ENCODE results near the gene RREB1.

The RREB1 gene

GRCh38 chr6:7166410-7167293 is 58.9 kb downstream of the RREB1 start:
- DNase-seq = no peak

- DNase-seq = no peak
Measured at GRCh38 chr6:7169296-7169721, 61.5 kb downstream of the RREB1 start.

- DNase-seq = no peak
Measured at GRCh38 chr6:7170117-7170732, 62.5 kb downstream of the RREB1 start.

GRCh38 chr6:7171119-7171518 is 63.4 kb downstream of the RREB1 start:
- DNase-seq = no peak

GRCh38 chr6:7171733-7172132 is 64.0 kb downstream of the RREB1 start:
- no peak for DNase-seq

GRCh38 chr6:7172649-7173048 is 64.9 kb downstream of the RREB1 start:
- DNase-seq = no peak

- no peak for DNase-seq
Measured at GRCh38 chr6:7173843-7174503, 66.2 kb downstream of the RREB1 start.

GRCh38 chr6:7175462-7175861 is 67.7 kb downstream of the RREB1 start:
- DNase-seq = no peak

- DNase-seq = no peak
Measured at GRCh38 chr6:7176208-7176607, 68.4 kb downstream of the RREB1 start.

- no peak for DNase-seq
Measured at GRCh38 chr6:7178280-7178679, 70.5 kb downstream of the RREB1 start.

GRCh38 chr6:7180751-7181150 is 73.0 kb downstream of the RREB1 start:
- no peak for DNase-seq

- DNase-seq = no peak
Measured at GRCh38 chr6:7183707-7184106, 75.9 kb downstream of the RREB1 start.

GRCh38 chr6:7184502-7184901 is 76.7 kb downstream of the RREB1 start:
- no peak for DNase-seq

- no peak for DNase-seq
Measured at GRCh38 chr6:7185561-7185960, 77.8 kb downstream of the RREB1 start.

- no peak for DNase-seq
Measured at GRCh38 chr6:7188492-7188891, 80.7 kb downstream of the RREB1 start.

- DNase-seq = no peak
Measured at GRCh38 chr6:7189101-7189758, 81.5 kb downstream of the RREB1 start.

GRCh38 chr6:7190791-7191190 is 83.0 kb downstream of the RREB1 start:
- DNase-seq = no peak

- no peak for DNase-seq
Measured at GRCh38 chr6:7193122-7193521, 85.4 kb downstream of the RREB1 start.

GRCh38 chr6:7194657-7195056 is 86.9 kb downstream of the RREB1 start:
- no peak for DNase-seq

GRCh38 chr6:7195339-7196018 is 87.7 kb downstream of the RREB1 start:
- DNase-seq = no peak

GRCh38 chr6:7196019-7196402 is 88.2 kb downstream of the RREB1 start:
- DNase-seq = no peak

GRCh38 chr6:7196685-7197283 is 89.0 kb downstream of the RREB1 start:
- DNase-seq = no peak
